Mucosa of descending colon (tissue), 3 donors: ENCODE data around the gene PRCD. TPM values are rescaled to one million over a fixed set of nuclear protein-coding genes. Genes with fewer than 3 reads are reported as not detected.
"Not testable (repeated sequence)": the region's sequence is repeated elsewhere in the genome, so short reads cannot be mapped to it uniquely, and the experiment has no call there.

ENCODE experiments used
- ATAC-seq: fragments of 200-7000 bp; cut with Tn5 transposase; one replicate; pipeline ENCODE4 v1.9.1; 2020; ENCODE audit warnings: mild to moderate bottlenecking, moderate library complexity
- DNase-seq, 3 donors: peaks; one replicate each; pipeline ENCODE4 v3.0.0-alpha.2; 2020
- H3K36me3 ChIP-seq: fragments of 200-600 bp; one replicate; pipeline ENCODE4 v1.8.0; 2021; ENCODE audit warnings: low read depth, mild to moderate bottlenecking
- H3K4me1 ChIP-seq: fragments of 200-600 bp; one replicate; pipeline ENCODE4 v1.8.0; 2021; ENCODE audit warnings: low read depth, mild to moderate bottlenecking
- H3K4me3 ChIP-seq: fragments of 200-600 bp; one replicate; pipeline ENCODE4 v1.8.0; 2021; ENCODE audit warnings: mild to moderate bottlenecking
- H3K9me3 ChIP-seq: fragments of 200-600 bp; one replicate; pipeline ENCODE4 v1.8.0; 2021; ENCODE audit warnings: mild to moderate bottlenecking
- intact Hi-C, 2 donors: fragments of 100-400 bp; cut with DNase I in 1 of 2; cut with micrococcal nuclease in 1 of 2; formaldehyde crosslinking; loops; one replicate each; pipeline versions ENCODE4 v1.11.0 to v1.11.1; 2022; cut with DNase I, micrococcal nuclease
- total RNA-seq, 3 donors: library from RNA; stranded (reverse); fragmentation: NEBNext Ultra II Directional in 2 of 3; extraction: Animal tissue kit (Norgen Biotek cat#: 25700) in 2 of 3; gene quantifications; one replicate each; pipeline versions ENCODE4 v1.2.1 to v1.2.4, GENCODE V29; 2021 to 2023
- TF ChIP-seq, protein P1 (sequence below): fragments of 200-600 bp; IDR thresholded peaks from one replicate; pipeline ENCODE4 v1.8.0; 2022; ENCODE audit warnings: antibody characterized with exemption, mild to moderate bottlenecking
- donor health status: DM: no; HTN: no; CAD: no; lungs with moderate emphysema.
- donor health status: DM: no; HTN: no; CAD: no.
- donor health status: DM: no; HTN: yes; CAD: no.

The PRCD gene
- total RNA-seq, 3 donors from 2014 or later, result 1.0 to 4.8 (median 1.6) TPM

GRCh38 chr17:76510831-76511244 lies 29.0 kb upstream of the PRCD start:
- Histone ChIP-seq H3K36me3 (no peaks in the 10 kb centered on the region), H3K4me3 (no peak overlapping the region), H3K4me1 (no peaks in the 10 kb centered on the region), H3K9me3 (no peaks in the 10 kb centered on the region)
- TF ChIP-seq, protein P1, sequence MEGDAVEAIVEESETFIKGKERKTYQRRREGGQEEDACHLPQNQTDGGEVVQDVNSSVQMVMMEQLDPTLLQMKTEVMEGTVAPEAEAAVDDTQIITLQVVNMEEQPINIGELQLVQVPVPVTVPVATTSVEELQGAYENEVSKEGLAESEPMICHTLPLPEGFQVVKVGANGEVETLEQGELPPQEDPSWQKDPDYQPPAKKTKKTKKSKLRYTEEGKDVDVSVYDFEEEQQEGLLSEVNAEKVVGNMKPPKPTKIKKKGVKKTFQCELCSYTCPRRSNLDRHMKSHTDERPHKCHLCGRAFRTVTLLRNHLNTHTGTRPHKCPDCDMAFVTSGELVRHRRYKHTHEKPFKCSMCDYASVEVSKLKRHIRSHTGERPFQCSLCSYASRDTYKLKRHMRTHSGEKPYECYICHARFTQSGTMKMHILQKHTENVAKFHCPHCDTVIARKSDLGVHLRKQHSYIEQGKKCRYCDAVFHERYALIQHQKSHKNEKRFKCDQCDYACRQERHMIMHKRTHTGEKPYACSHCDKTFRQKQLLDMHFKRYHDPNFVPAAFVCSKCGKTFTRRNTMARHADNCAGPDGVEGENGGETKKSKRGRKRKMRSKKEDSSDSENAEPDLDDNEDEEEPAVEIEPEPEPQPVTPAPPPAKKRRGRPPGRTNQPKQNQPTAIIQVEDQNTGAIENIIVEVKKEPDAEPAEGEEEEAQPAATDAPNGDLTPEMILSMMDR, result no peak
- DNase-seq (no peak), ATAC-seq (no peak)
- intact Hi-C loops, result no loop called here

DNA sequence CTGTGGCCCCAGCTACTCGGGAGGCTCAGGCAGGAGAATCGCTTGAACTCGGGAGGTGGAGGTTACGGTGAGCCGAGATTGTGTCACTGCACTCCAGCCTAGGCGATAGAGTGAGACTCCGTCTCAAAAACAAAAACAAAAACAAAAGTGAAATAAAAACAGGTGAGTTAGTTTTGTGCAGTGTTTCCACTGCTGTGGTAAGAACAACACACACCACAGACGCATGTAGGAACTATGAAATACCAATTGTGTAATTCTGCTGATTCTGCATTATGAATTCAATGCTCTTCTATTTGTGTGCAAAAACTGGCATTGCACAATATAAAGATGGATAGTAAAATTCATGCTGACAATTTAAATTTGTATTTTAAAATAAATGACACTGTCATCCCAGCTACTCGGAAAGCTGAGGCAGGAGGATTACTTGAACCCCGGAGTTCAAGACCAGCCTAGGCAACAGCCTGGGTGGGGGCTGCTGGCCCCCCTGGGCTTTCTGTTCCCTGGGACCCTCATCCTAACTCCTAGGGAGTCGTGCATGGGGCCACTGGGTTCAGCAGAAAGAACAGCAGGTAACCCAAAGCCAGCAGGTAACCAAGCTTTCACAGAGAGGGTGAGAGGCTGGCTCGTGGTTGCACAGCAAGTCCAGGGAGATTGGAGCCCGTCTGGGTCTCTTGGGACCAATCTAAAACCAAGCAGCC lies 28.0 kb upstream of the PRCD start:
- no peaks in the 10 kb centered on the region for H3K4me1 ChIP-seq
- no peak for DNase-seq
- TF ChIP-seq, protein P1, result no peak
- H3K36me3 ChIP-seq, result no peaks in the 10 kb centered on the region
- no peak overlapping the region for H3K4me3 ChIP-seq
- intact Hi-C loops, result no loop called here
- no peak for ATAC-seq
- H3K9me3 ChIP-seq, result no peaks in the 10 kb centered on the region

DNA sequence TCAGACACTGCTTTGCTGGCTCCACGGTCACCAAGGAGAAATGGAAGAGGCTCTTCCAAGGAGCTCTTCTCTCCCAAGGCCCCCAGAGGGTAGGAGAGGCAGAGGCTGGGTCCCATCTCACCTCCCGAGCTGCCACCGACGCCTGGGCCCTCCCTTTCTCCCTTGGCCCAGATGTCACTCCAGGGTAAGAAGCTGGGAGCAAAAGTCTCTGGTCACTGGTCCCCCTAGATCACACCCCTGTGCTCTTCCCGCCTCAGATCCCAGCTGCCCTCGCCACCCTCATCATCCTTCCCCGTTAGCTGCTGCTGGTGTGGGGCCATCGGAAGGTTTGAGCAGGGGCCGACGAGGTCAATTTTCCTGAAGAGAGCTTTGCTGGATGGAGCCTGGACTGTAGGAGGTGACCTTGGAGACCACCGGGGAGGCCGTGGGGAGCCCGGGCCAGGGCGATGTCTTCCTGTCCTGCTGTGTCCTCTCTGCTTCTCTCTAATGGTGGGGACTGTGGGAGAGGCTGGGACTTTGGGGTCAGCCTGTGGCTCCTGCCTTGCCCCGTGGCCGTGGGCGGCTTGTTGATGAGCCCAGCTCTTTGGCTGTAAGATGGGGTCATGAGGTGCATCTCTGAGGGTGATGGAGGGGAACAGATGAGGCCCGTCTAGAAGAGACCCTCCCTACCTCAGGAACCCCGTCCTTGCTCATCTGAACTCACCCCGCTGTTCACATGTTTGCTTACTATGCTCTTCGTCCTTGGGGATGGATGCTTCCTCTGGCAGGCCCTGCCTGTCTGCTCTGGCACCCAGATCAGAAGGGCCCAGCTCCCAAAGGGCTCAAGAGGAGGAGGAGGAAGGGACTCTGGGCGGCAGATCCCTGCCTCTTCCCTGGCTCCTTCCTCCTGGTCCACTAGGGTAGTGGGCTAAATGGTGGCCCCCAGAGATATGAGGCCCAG lies 27.2 kb upstream of the PRCD start:
- no peak for DNase-seq
- Histone ChIP-seq H3K4me1 (no peaks in the 10 kb centered on the region), H3K36me3 (no peaks in the 10 kb centered on the region), H3K9me3 (no peaks in the 10 kb centered on the region), H3K4me3 (no peak overlapping the region)
- TF ChIP-seq, protein P1, result no peak
- ATAC-seq, result no peak
- intact Hi-C loops, result no loop called here

GRCh38 chr17:76513306-76513692 lies 26.5 kb upstream of the PRCD start:
- no peaks in the 10 kb centered on the region for H3K4me1 ChIP-seq
- no peak overlapping the region for H3K4me3 ChIP-seq
- no peaks in the 10 kb centered on the region for H3K36me3 ChIP-seq
- ATAC-seq (no peak), DNase-seq (no peak)
- intact Hi-C loops, result no loop called here
- no peaks in the 10 kb centered on the region for H3K9me3 ChIP-seq
- TF ChIP-seq, protein P1, result no peak

DNA sequence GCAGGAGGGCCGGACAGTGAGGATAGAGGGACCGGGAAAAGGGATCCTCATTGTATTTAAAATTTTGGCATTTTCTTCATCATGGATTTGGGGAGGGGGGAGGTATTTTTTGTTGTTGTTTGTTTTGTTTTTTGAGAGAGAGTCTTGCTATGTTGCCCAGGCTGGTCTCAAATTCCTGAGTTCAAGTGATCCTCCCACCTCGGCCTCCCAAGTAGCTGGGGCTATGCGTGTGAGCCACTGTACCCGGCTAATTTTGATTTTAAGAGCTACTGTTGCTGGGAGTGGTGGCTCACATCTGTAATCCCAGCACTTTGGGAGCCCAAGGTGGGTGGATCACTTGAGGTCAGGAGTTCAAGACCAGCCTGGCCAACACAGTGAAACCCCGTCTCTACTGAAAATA lies 25.5 kb upstream of the PRCD start:
- H3K4me1 ChIP-seq, H3K4me3 ChIP-seq, intact Hi-C loops, DNase-seq, H3K36me3 ChIP-seq, ATAC-seq, H3K9me3 ChIP-seq: not testable (repeated sequence)
